ENCODE data around the gene ANGEL2.
"Not testable (repeated sequence)": the region's sequence is repeated elsewhere in the genome, so short reads cannot be mapped to it uniquely, and the experiment has no call there.

The ANGEL2 gene
- long read RNA-seq, donor 1, partial matches to known transcripts = 5 of 5 reads
- long read RNA-seq, donor 1, other reads (novel, unspliced or antisense) = 0 of 5 reads
- long read RNA-seq, donor 2, full-length matches to known transcripts = 2 of 2 reads
- long read RNA-seq, donor 2, partial matches to known transcripts = 0 of 2 reads
- long read RNA-seq, donor 2, other reads (novel, unspliced or antisense) = 0 of 2 reads
- long read RNA-seq, donor 3 = 0 reads
- long read RNA-seq, donor 4, partial matches to known transcripts = 0 of 5 reads
- long read RNA-seq, donor 4, other reads (novel, unspliced or antisense) = 0 of 5 reads
- long read RNA-seq, donor 5, full-length matches to known transcripts = 1 of 12 reads
- long read RNA-seq, donor 5, partial matches to known transcripts = 6 of 12 reads
- long read RNA-seq, donor 5, other reads (novel, unspliced or antisense) = 5 of 12 reads
- long read RNA-seq, donor 6, full-length matches to known transcripts = 4 of 4 reads
- long read RNA-seq, donor 6, partial matches to known transcripts = 0 of 4 reads
- long read RNA-seq, donor 6, other reads (novel, unspliced or antisense) = 0 of 4 reads
- long read RNA-seq, donor 7, full-length matches to known transcripts = 3 of 8 reads
- long read RNA-seq, donor 7, partial matches to known transcripts = 5 of 8 reads
- long read RNA-seq, donor 7, other reads (novel, unspliced or antisense) = 0 of 8 reads
- long read RNA-seq, donor 8, full-length matches to known transcripts = 3 of 3 reads
- long read RNA-seq, donor 8, partial matches to known transcripts = 0 of 3 reads
- long read RNA-seq, donor 8, other reads (novel, unspliced or antisense) = 0 of 3 reads

GRCh38 chr1:213015099-213016050 is at the start of gene ANGEL2:
Gene ANGEL2 (minus strand): TSS chr1:213015867. CDS start chr1:213015671, 196 bp downstream.
- peak; percentile 98 for DNase-seq

GRCh38 chr1:213061263-213061662 is 45.6 kb upstream of the ANGEL2 start:
- no peak for DNase-seq

- DNase-seq = no peak
These were observed 45.2 kb upstream of the ANGEL2 start for GRCh38 chr1:213060836-213061235.

GRCh38 chr1:213057264-213058059 is 41.8 kb upstream of the ANGEL2 start:
- DNase-seq = no peak

- no peak for DNase-seq
These were observed 40.1 kb upstream of the ANGEL2 start for GRCh38 chr1:213055767-213056166.

GRCh38 chr1:213054733-213055591 is 39.3 kb upstream of the ANGEL2 start:
- DNase-seq = no peak

GRCh38 chr1:213054142-213054541 is 38.5 kb upstream of the ANGEL2 start:
- DNase-seq = no peak

- DNase-seq = no peak
These were observed 37.8 kb upstream of the ANGEL2 start for GRCh38 chr1:213053455-213053854.

GRCh38 chr1:213051881-213052202 is 36.2 kb upstream of the ANGEL2 start:
- no peak for DNase-seq

GRCh38 chr1:213051127-213051880 is 35.6 kb upstream of the ANGEL2 start, which contains the start of gene RPS6KC1:
Gene RPS6KC1 (plus strand): TSS chr1:213051241. CDS start chr1:213051405, 164 bp downstream.
- DNase-seq = peak; percentile 84

GRCh38 chr1:213050745-213051126 is 35.1 kb upstream of the ANGEL2 start:
- DNase-seq = no peak

- DNase-seq = no peak
These were observed 33.6 kb upstream of the ANGEL2 start for GRCh38 chr1:213049232-213049631.

GRCh38 chr1:213045321-213046226 is 29.9 kb upstream of the ANGEL2 start:
- not testable (repeated sequence) for DNase-seq

GRCh38 chr1:213041443-213041842 is 25.8 kb upstream of the ANGEL2 start:
- DNase-seq = no peak

GRCh38 chr1:213035573-213035972 is 19.9 kb upstream of the ANGEL2 start:
- no peak for DNase-seq

- no peak for DNase-seq
These were observed 19.0 kb upstream of the ANGEL2 start for GRCh38 chr1:213034713-213035112.

GRCh38 chr1:213032651-213033050 is 17.0 kb upstream of the ANGEL2 start:
- no peak for DNase-seq

- not testable (repeated sequence) for DNase-seq
These were observed 11.4 kb upstream of the ANGEL2 start for GRCh38 chr1:213027024-213027423.
